Measurements from ENCODE around the gene ATG3.
"Not testable (repeated sequence)": the region's sequence is repeated elsewhere in the genome, so short reads cannot be mapped to it uniquely, and the experiment has no call there.

Gene ATG3

GRCh38 chr3:112561734-112562529, at the start of gene ATG3, which contains the start of gene SLC35A5:
ATG3 (minus strand) TSS chr3:112561962; CDS start chr3:112561528, 434 bp downstream.
SLC35A5 (plus strand) TSS chr3:112562045; CDS start chr3:112563404, 1,359 bp downstream.
- DNase-seq (ENCODE audit: low read depth), result peak; percentile 94

GRCh38 chr3:112610121-112610520, 48.4 kb upstream of the ATG3 start:
- no peak for DNase-seq (ENCODE audit: low read depth)

- DNase-seq (ENCODE audit: low read depth), result no peak
Observed at GRCh38 chr3:112607863-112608262, 46.1 kb upstream of the ATG3 start.

- DNase-seq (ENCODE audit: low read depth), result no peak
Observed at GRCh38 chr3:112606098-112606497, 44.3 kb upstream of the ATG3 start.

GRCh38 chr3:112605285-112605684, 43.5 kb upstream of the ATG3 start:
- peak; percentile 98 for DNase-seq (ENCODE audit: low read depth)

GRCh38 chr3:112604536-112604935, 42.8 kb upstream of the ATG3 start:
- peak; percentile 77 for DNase-seq (ENCODE audit: low read depth)

GRCh38 chr3:112602217-112602838, 40.6 kb upstream of the ATG3 start:
- no peak for DNase-seq (ENCODE audit: low read depth)

GRCh38 chr3:112598731-112599130, 37.0 kb upstream of the ATG3 start:
- DNase-seq (ENCODE audit: low read depth), result no peak

GRCh38 chr3:112597945-112598344, 36.2 kb upstream of the ATG3 start:
- DNase-seq (ENCODE audit: low read depth), result no peak

GRCh38 chr3:112594856-112595255, 33.1 kb upstream of the ATG3 start:
- DNase-seq (ENCODE audit: low read depth), result no peak

GRCh38 chr3:112593258-112593657, 31.5 kb upstream of the ATG3 start:
- no peak for DNase-seq (ENCODE audit: low read depth)

- no peak for DNase-seq (ENCODE audit: low read depth)
Observed at GRCh38 chr3:112587336-112587735, 25.6 kb upstream of the ATG3 start.

GRCh38 chr3:112585782-112586181, 24.0 kb upstream of the ATG3 start:
- DNase-seq (ENCODE audit: low read depth), result no peak

GRCh38 chr3:112583105-112583504, 21.3 kb upstream of the ATG3 start:
- DNase-seq (ENCODE audit: low read depth), result no peak

- DNase-seq (ENCODE audit: low read depth), result peak; percentile 63
Observed at GRCh38 chr3:112582244-112582874, 20.6 kb upstream of the ATG3 start.

GRCh38 chr3:112579697-112580096, 17.9 kb upstream of the ATG3 start:
- no peak for DNase-seq (ENCODE audit: low read depth)

GRCh38 chr3:112579232-112579631, 17.5 kb upstream of the ATG3 start:
- no peak for DNase-seq (ENCODE audit: low read depth)

GRCh38 chr3:112572701-112573100, 10.9 kb upstream of the ATG3 start:
- DNase-seq (ENCODE audit: low read depth), result no peak

GRCh38 chr3:112569265-112569664, 7.5 kb upstream of the ATG3 start:
- DNase-seq (ENCODE audit: low read depth), result no peak

- no peak for DNase-seq (ENCODE audit: low read depth)
Observed at GRCh38 chr3:112568642-112569041, 6.9 kb upstream of the ATG3 start.

- DNase-seq (ENCODE audit: low read depth), result no peak
Observed at GRCh38 chr3:112564940-112565305, 3.2 kb upstream of the ATG3 start.

GRCh38 chr3:112564247-112564939, 2.6 kb upstream of the ATG3 start:
- not testable (repeated sequence) for DNase-seq (ENCODE audit: low read depth)

- DNase-seq (ENCODE audit: low read depth), result no peak
Observed at GRCh38 chr3:112561484-112561733, 353 bp downstream of the ATG3 start.
